Mesenchymal stem cell (in vitro differentiated cells and primary cell): ENCODE measurements around the gene RAET1E.

Experiments used
- DNase-seq: peaks from one replicate; pipeline ENCODE4 v3.0.0-alpha.2; 2013
- H2AFZ ChIP-seq: one replicate; pipeline ENCODE4 v1.6.1; 2013; ENCODE audit warnings: low read depth, mild to moderate bottlenecking, control low read depth, inconsistent platforms, low read length, moderate library complexity
- H2AK5ac ChIP-seq: 2 replicates; pipeline ENCODE4 v1.6.1; 2013; ENCODE audit warnings: low read length, moderate library complexity, mild to moderate bottlenecking, inconsistent platforms; ENCODE audit not compliant: severe bottlenecking
- H2BK120ac ChIP-seq: one replicate; pipeline ENCODE4 v1.6.1; 2013; ENCODE audit warnings: low read depth, mild to moderate bottlenecking, inconsistent platforms, low read length, moderate library complexity
- H2BK12ac ChIP-seq, 2 experiments: one replicate each; pipeline ENCODE4 v1.6.1; 2013; ENCODE audit warnings: inconsistent platforms in 2 of 2, low read length in 2 of 2, mild to moderate bottlenecking in 2 of 2, moderate library complexity in 2 of 2, control low read depth in 1 of 2
- H2BK15ac ChIP-seq: one replicate; pipeline ENCODE4 v1.6.1; 2013; ENCODE audit warnings: mild to moderate bottlenecking, low read depth, inconsistent platforms; ENCODE audit not compliant: poor library complexity, severe bottlenecking
- H2BK5ac ChIP-seq: 2 replicates; pipeline ENCODE4 v1.6.1; 2013; ENCODE audit warnings: low read depth, mild to moderate bottlenecking, low read length, control low read depth, inconsistent platforms; ENCODE audit not compliant: poor library complexity, severe bottlenecking
- H3K14ac ChIP-seq, 2 experiments: one replicate each; pipeline ENCODE4 v1.6.1; 2013; ENCODE audit warnings: inconsistent platforms in 2 of 2, low read length in 2 of 2, control low read depth in 1 of 2, mild to moderate bottlenecking in 1 of 2, moderate library complexity in 1 of 2
- H3K18ac ChIP-seq, 2 experiments: one replicate each; pipeline ENCODE4 v1.6.1; 2013; ENCODE audit warnings: inconsistent platforms in 2 of 2, low read length in 2 of 2, control low read depth in 1 of 2, low read depth in 1 of 2, mild to moderate bottlenecking in 1 of 2
- H3K23ac ChIP-seq, 2 experiments: one replicate each; pipeline ENCODE4 v1.6.1; 2013; ENCODE audit warnings: inconsistent platforms in 2 of 2, low read length in 2 of 2, mild to moderate bottlenecking in 2 of 2, moderate library complexity in 2 of 2, control low read depth in 1 of 2
- H3K27ac ChIP-seq: 2 replicates; pipeline ENCODE4 v1.5.1; 2013; ENCODE audit warnings: mild to moderate bottlenecking, moderate library complexity, low read length, control low read depth, inconsistent platforms; ENCODE audit not compliant: poor library complexity, severe bottlenecking
- H3K27me3 ChIP-seq, 2 experiments: 2 replicates each; pipeline versions ENCODE4 v1.6.1 to v1.7.0; 2013; ENCODE audit warnings: low read length in 2 of 2, mild to moderate bottlenecking in 2 of 2, moderate library complexity in 2 of 2, control low read depth in 1 of 2, inconsistent platforms in 1 of 2; ENCODE audit not compliant: control insufficient read depth in 1 of 2, insufficient read depth in 1 of 2
- H3K36me3 ChIP-seq, 2 experiments: 2 replicates each; pipeline versions ENCODE4 v1.6.1 to v1.7.0; 2013; ENCODE audit warnings: low read length in 2 of 2, control low read depth in 1 of 2, inconsistent platforms in 1 of 2, low read depth in 1 of 2, mild to moderate bottlenecking in 1 of 2; ENCODE audit not compliant: insufficient read depth in 2 of 2, control insufficient read depth in 1 of 2
- H3K4ac ChIP-seq, 2 experiments: one replicate each; pipeline ENCODE4 v1.6.1; 2013; ENCODE audit warnings: inconsistent platforms in 2 of 2, low read length in 2 of 2, mild to moderate bottlenecking in 2 of 2, moderate library complexity in 2 of 2, control low read depth in 1 of 2, low read depth in 1 of 2
- H3K4me1 ChIP-seq: 2 replicates; pipeline ENCODE4 v1.6.1; 2013; ENCODE audit warnings: low read depth, low read length, control low read depth; ENCODE audit not compliant: control insufficient read depth, insufficient read depth
- H3K4me2 ChIP-seq: 2 replicates; pipeline ENCODE4 v1.6.1; 2013; ENCODE audit warnings: low read length, mild to moderate bottlenecking, inconsistent platforms; ENCODE audit not compliant: poor library complexity, severe bottlenecking
- H3K4me3 ChIP-seq, 2 experiments: 2 replicates each; pipeline versions ENCODE4 v1.5.1 to v1.7.0; 2013; ENCODE audit warnings: low read length in 2 of 2, mild to moderate bottlenecking in 2 of 2, control low read depth in 1 of 2, low read depth in 1 of 2; ENCODE audit not compliant: insufficient read depth in 1 of 2
- H3K79me1 ChIP-seq: replicated peaks from 2 replicates; pipeline ENCODE4 v1.6.1; 2013; ENCODE audit warnings: mild to moderate bottlenecking, control low read depth, low read length, inconsistent platforms; ENCODE audit not compliant: poor library complexity, severe bottlenecking
- H3K9ac ChIP-seq: 2 replicates; pipeline ENCODE4 v1.7.0; 2013; ENCODE audit warnings: mild to moderate bottlenecking, low read length, moderate library complexity
- H3K9me3 ChIP-seq: 2 replicates; pipeline ENCODE4 v1.7.0; 2013; ENCODE audit warnings: mild to moderate bottlenecking, low read length; ENCODE audit not compliant: control insufficient read depth
- H4K8ac ChIP-seq: one replicate; pipeline ENCODE4 v1.6.1; 2013; ENCODE audit warnings: inconsistent platforms, mild to moderate bottlenecking, low read length, moderate library complexity
- H4K91ac ChIP-seq: one replicate; pipeline ENCODE4 v1.6.1; 2013; ENCODE audit warnings: mild to moderate bottlenecking, low read length, inconsistent platforms
- WGBS: methylation state at CpG from one replicate; pipeline ENCODE4 v1.1.7; 2013; ENCODE audit warnings: mixed read lengths; 5-methylcytosine and 5-hydroxymethylcytosine counted together

The RAET1E gene

GRCh38 chr6:149933461-149933860 is 35.5 kb upstream of the RAET1E start:
- DNase-seq = no peak
- no peak overlapping the region for H3K9ac ChIP-seq
- no peak overlapping the region for H3K4me2 ChIP-seq
- peaks cover 4% of the 10 kb centered on the region for H3K4me1 ChIP-seq
- no peak overlapping the region for H3K4me3 ChIP-seq
- H2AFZ ChIP-seq = no peak overlapping the region
- no peak overlapping the region for H4K91ac ChIP-seq
- H3K36me3 ChIP-seq = no peaks in the 10 kb centered on the region
- no peak overlapping the region for H3K18ac ChIP-seq
- H3K4ac ChIP-seq = no peak overlapping the region
- WGBS = 24% methylated on average over 3 of the region's 3 CpGs
- H3K27ac ChIP-seq = no peak overlapping the region
- no peak overlapping the region for H2BK12ac ChIP-seq
- no peaks in the 10 kb centered on the region for H3K79me1 ChIP-seq
- H4K8ac ChIP-seq = no peak overlapping the region
- H3K14ac ChIP-seq = no peak overlapping the region
- H3K23ac ChIP-seq = no peak overlapping the region
- H2BK120ac ChIP-seq = no peak overlapping the region
- no peak overlapping the region for H2AK5ac ChIP-seq
- H2BK5ac ChIP-seq = no peak overlapping the region
- no peak overlapping the region for H2BK15ac ChIP-seq
- peaks cover 67% of the 10 kb centered on the region in 2 experiments for H3K27me3 ChIP-seq
- H3K9me3 ChIP-seq = no peaks in the 10 kb centered on the region

- Histone ChIP-seq H3K14ac (no peak overlapping the region), H3K9ac (no peak overlapping the region), H3K4me1 (no peaks in the 10 kb centered on the region), H3K23ac (no peak overlapping the region), H3K27ac (no peak overlapping the region), H3K27me3 (peaks cover 63% of the 10 kb centered on the region in 2 experiments), H3K9me3 (no peaks in the 10 kb centered on the region), H3K18ac (no peak overlapping the region), H4K91ac (no peak overlapping the region), H3K79me1 (no peaks in the 10 kb centered on the region), H2AFZ (no peak overlapping the region), H4K8ac (no peak overlapping the region), H3K4me2 (no peak overlapping the region), H2BK5ac (no peak overlapping the region), H3K4me3 (no peak overlapping the region), H2BK15ac (no peak overlapping the region), H3K4ac (no peak overlapping the region), H2BK120ac (no peak overlapping the region), H2AK5ac (no peak overlapping the region), H3K36me3 (no peaks in the 10 kb centered on the region), H2BK12ac (no peak overlapping the region)
- WGBS = 40% methylated on average over 5 of the region's 5 CpGs
- DNase-seq = no peak
Observed at GRCh38 chr6:149933036-149933435, 35.1 kb upstream of the RAET1E start.

- no peak overlapping the region for H3K27ac ChIP-seq
- no peak overlapping the region for H4K91ac ChIP-seq
- no peak overlapping the region for H2BK5ac ChIP-seq
- H4K8ac ChIP-seq = no peak overlapping the region
- 75% methylated on average over 5 of the region's 6 CpGs for WGBS
- H2BK120ac ChIP-seq = no peak overlapping the region
- no peak for DNase-seq
- no peak overlapping the region for H2BK15ac ChIP-seq
- no peak overlapping the region for H3K4me3 ChIP-seq
- no peak overlapping the region for H3K4me2 ChIP-seq
- H2AFZ ChIP-seq = no peak overlapping the region
- peaks cover 50 to 53% of the 10 kb centered on the region in 2 experiments for H3K27me3 ChIP-seq
- no peak overlapping the region for H2BK12ac ChIP-seq
- no peak overlapping the region for H3K23ac ChIP-seq
- H3K9me3 ChIP-seq = no peaks in the 10 kb centered on the region
- no peak overlapping the region for H2AK5ac ChIP-seq
- no peak overlapping the region for H3K9ac ChIP-seq
- H3K18ac ChIP-seq = no peak overlapping the region
- no peak overlapping the region for H3K14ac ChIP-seq
- H3K36me3 ChIP-seq = no peaks in the 10 kb centered on the region
- no peaks in the 10 kb centered on the region for H3K4me1 ChIP-seq
- no peaks in the 10 kb centered on the region for H3K79me1 ChIP-seq
- H3K4ac ChIP-seq = no peak overlapping the region
Observed at GRCh38 chr6:149931501-149931900, 33.6 kb upstream of the RAET1E start.

- Histone ChIP-seq H3K27ac (no peak overlapping the region), H3K4me3 (no peak overlapping the region), H2BK15ac (peak overlapping the region; percentile 40), H3K14ac (no peak overlapping the region), H3K9me3 (no peaks in the 10 kb centered on the region), H2BK120ac (no peak overlapping the region), H3K27me3 (peaks cover 29 to 32% of the 10 kb centered on the region in 2 experiments), H2BK12ac (no peak overlapping the region), H4K8ac (no peak overlapping the region), H3K23ac (no peak overlapping the region), H3K79me1 (no peaks in the 10 kb centered on the region), H2AFZ (no peak overlapping the region), H2BK5ac (no peak overlapping the region), H3K4me1 (peaks cover 10% of the 10 kb centered on the region), H4K91ac (no peak overlapping the region), H3K9ac (no peak overlapping the region), H3K18ac (no peak overlapping the region), H3K4me2 (no peak overlapping the region), H3K4ac (no peak overlapping the region), H2AK5ac (no peak overlapping the region), H3K36me3 (no peaks in the 10 kb centered on the region)
- WGBS = 12% methylated on average over 3 of the region's 3 CpGs
- DNase-seq = no peak
Observed at GRCh38 chr6:149929422-149929821, 31.5 kb upstream of the RAET1E start.
